B cell (primary cell): ENCODE measurements around the gene SLC16A12. TPM values are rescaled to one million over a fixed set of nuclear protein-coding genes. Genes with fewer than 3 reads are reported as not detected.

Experiments
- ATAC-seq: fragments of 200-7000 bp; cut with Tn5 transposase; one replicate; pipeline ENCODE4 v1.10.0; 2021; ENCODE audit warnings: low read depth, mild to moderate bottlenecking, moderate number of reproducible peaks, moderate library complexity
- CTCF ChIA-PET: fragments of 350-600 bp; sonication (Branson Sonifier 250); formaldehyde crosslinking; loops from one replicate; lab custom pipeline; 2021; ENCODE audit warnings: antibody characterized with exemption, inconsistent platforms; lab: Charles Lee
- POLR2A ChIA-PET: fragments of 350-600 bp; sonication (Branson Sonifier 250); formaldehyde crosslinking; loops from one replicate; lab custom pipeline; 2021; ENCODE audit warnings: antibody characterized with exemption; lab: Charles Lee
- DNase-seq: peaks from one replicate; pipeline ENCODE4 v3.0.0; 2013
- H2AFZ ChIP-seq: 2 replicates; pipeline ENCODE4 v1.6.1; 2012; ENCODE audit warnings: mild to moderate bottlenecking, low read depth, low read length; ENCODE audit not compliant: insufficient read depth, poor library complexity, severe bottlenecking
- H3K27ac ChIP-seq, 2 donors: 1 replicate in 1 of 2; 2 replicates in 1 of 2; pipeline ENCODE4 v1.5.1; 2012 to 2013; ENCODE audit warnings: low read length in 2 of 2, mild to moderate bottlenecking in 2 of 2, moderate library complexity in 1 of 2
- H3K27me3 ChIP-seq, 4 experiments: fragments of 200-600 bp in 1 of 4; sonication (generic) in 1 of 4; replicated peaks in 1 of 4; 1 replicate in 2 of 4; 2 replicates in 2 of 4; pipeline versions ENCODE4 v1.6.1 to v1.7.0; 2013 to 2016; ENCODE audit warnings: low read length in 3 of 4, mild to moderate bottlenecking in 2 of 4, mixed read lengths in 1 of 4, moderate library complexity in 1 of 4; ENCODE audit not compliant: insufficient read depth in 4 of 4, control insufficient read depth in 3 of 4; ENCODE audit errors: control extremely low read depth in 1 of 4
- H3K36me3 ChIP-seq, 2 experiments: replicated peaks in 1 of 2; 1 replicate in 1 of 2; 2 replicates in 1 of 2; pipeline versions ENCODE4 v1.6.1 to v1.7.1; 2013; ENCODE audit warnings: low read length in 1 of 2; ENCODE audit not compliant: insufficient read depth in 2 of 2, control insufficient read depth in 1 of 2; ENCODE audit errors: control extremely low read depth in 1 of 2, extremely low read depth in 1 of 2
- H3K4me1 ChIP-seq, 2 donors: fragments of 200-600 bp in 1 of 2; sonication (generic) in 1 of 2; 1 replicate in 1 of 2; 2 replicates in 1 of 2; pipeline versions ENCODE4 v1.5.1 to v1.6.1; 2013 to 2017; ENCODE audit warnings: low read length in 2 of 2; ENCODE audit not compliant: control insufficient read depth in 2 of 2, insufficient read depth in 2 of 2
- H3K4me2 ChIP-seq: replicated peaks from 2 replicates; pipeline ENCODE3; 2012; ENCODE audit warnings: mild to moderate bottlenecking, low read depth, low read length; ENCODE audit not compliant: poor library complexity, severe bottlenecking
- H3K4me3 ChIP-seq, 5 experiments: fragments of 200-600 bp in 1 of 5; sonication (generic) in 1 of 5; 1 replicate in 3 of 5; 2 replicates in 2 of 5; pipeline versions ENCODE4 v1.5.1 to v1.7.0; 2011 to 2016; ENCODE audit warnings: low read length in 4 of 5, mild to moderate bottlenecking in 4 of 5, low read depth in 2 of 5, control low read depth in 1 of 5, moderate library complexity in 1 of 5; ENCODE audit not compliant: insufficient read depth in 1 of 5; ENCODE audit errors: control extremely low read depth in 1 of 5, extremely low read depth in 1 of 5
- H3K79me2 ChIP-seq: fragments of 200-600 bp; sonication (generic); one replicate; pipeline ENCODE4 v1.6.0; 2016; ENCODE audit warnings: low read length; ENCODE audit not compliant: control insufficient read depth, insufficient read depth
- H3K9ac ChIP-seq: fragments of 200-600 bp; sonication (generic); 2 replicates; pipeline ENCODE4 v1.6.1; 2017; ENCODE audit warnings: mild to moderate bottlenecking, low read length, moderate library complexity
- H3K9me3 ChIP-seq, 3 donors: one replicate each; pipeline versions ENCODE4 v1.6.1 to v1.7.1; 2013; ENCODE audit warnings: low read length in 2 of 3; ENCODE audit not compliant: control insufficient read depth in 2 of 3, insufficient read depth in 1 of 3; ENCODE audit errors: control extremely low read depth in 1 of 3
- H4K20me1 ChIP-seq: 2 replicates; pipeline ENCODE4 v1.6.0; 2012; ENCODE audit warnings: mild to moderate bottlenecking, low read length; ENCODE audit not compliant: insufficient read depth, control insufficient read depth, poor library complexity, severe bottlenecking
- H3K27ac Mint-ChIP-seq: one replicate; pipeline ENCODE4 v1.8.0; 2021; ENCODE audit warnings: mixed read lengths
- H3K27me3 Mint-ChIP-seq: one replicate; pipeline ENCODE4 v1.8.0; 2021; ENCODE audit warnings: mixed read lengths
- H3K4me1 Mint-ChIP-seq: one replicate; pipeline ENCODE4 v1.8.0; 2021; ENCODE audit warnings: mixed read lengths
- H3K4me3 Mint-ChIP-seq: one replicate; pipeline ENCODE4 v1.8.0; 2021; ENCODE audit warnings: mixed read lengths
- H3K9me3 Mint-ChIP-seq: one replicate; pipeline ENCODE4 v1.8.0; 2022; ENCODE audit warnings: mixed read lengths; ENCODE audit not compliant: insufficient read depth
- CTCF ChIP-seq: fragments of 200-600 bp; IDR thresholded peaks from one replicate; pipeline ENCODE4 v1.8.0; 2022; ENCODE audit warnings: antibody characterized with exemption, mild to moderate bottlenecking
- EZH2 ChIP-seq: IDR thresholded peaks from 2 replicates; pipeline ENCODE4 v1.6.1; 2012; ENCODE audit warnings: borderline replicate concordance, low read depth, mild to moderate bottlenecking, moderate library complexity, low read length; ENCODE audit not compliant: insufficient read depth, poor library complexity, severe bottlenecking
- WGBS: methylation state at CpG from one replicate; pipeline ENCODE4 v1.1.5; 2013; ENCODE audit warnings: missing lambda C conversion rate; ENCODE audit not compliant: insufficient coverage; 5-methylcytosine and 5-hydroxymethylcytosine counted together
- intact Hi-C: fragments of 100-400 bp; cut with micrococcal nuclease; formaldehyde crosslinking; loops from one replicate; pipeline ENCODE4 v1.10.0; 2022
- polyA plus RNA-seq: library from polyadenylated mRNA; depleted of rRNA; stranded (reverse); fragments of >200 nt; gene quantifications from 2 replicates; pipeline ENCODE4 v1.2.3, GENCODE V29; 2012
- total RNA-seq, 2 donors: library from RNA; stranded (reverse); fragments of 120-200 nt in 1 of 2; gene quantifications; 1 replicate in 1 of 2; 2 replicates in 1 of 2; pipeline versions ENCODE4 v1.2.3 to v1.2.4, GENCODE V29; 2013 to 2022

Gene SLC16A12
- total and polyA plus RNA-seq, 2 donors (not counting 1 experiment from before 2014, with no cell fraction given), result not detected

GRCh38 chr10:89395141-89395540 lies 140.3 kb downstream of the SLC16A12 start:
- Mint-ChIP-seq H3K27me3 (no peaks in the 10 kb centered on the region), H3K4me3 (no peak overlapping the region), H3K9me3 (no peaks in the 10 kb centered on the region), H3K27ac (no peak overlapping the region), H3K4me1 (peaks cover 28% of the 10 kb centered on the region)
- ATAC-seq, result no peak
- Histone ChIP-seq H2AFZ (no peak overlapping the region), H3K9ac (no peak overlapping the region), H3K79me2 (peaks cover 29% of the 10 kb centered on the region), H4K20me1 (no peaks in the 10 kb centered on the region), H3K4me3 (no peak overlapping the region), H3K27me3 (no peaks in the 10 kb centered on the region), H3K27ac (no peak overlapping the region), H3K4me1 (peaks cover 19 to 20% of the 10 kb centered on the region in 2 donors), H3K4me2 (no peak overlapping the region), H3K36me3 (no peaks in the 10 kb centered on the region), H3K9me3 (no peaks in the 10 kb centered on the region)
- TF ChIP-seq CTCF (no peak), EZH2 (no peak)
- CTCF ChIA-PET, result no interaction called here
- 100% methylated on average over 2 of the region's 2 CpGs for whole genome bisulfite sequencing
- intact Hi-C loops, result no loop called here
- DNase-seq, result no peak
- POLR2A ChIA-PET, result no interaction called here

- Histone ChIP-seq H3K36me3 (no peaks in the 10 kb centered on the region), H3K9ac (no peak overlapping the region), H3K4me3 (no peak overlapping the region), H2AFZ (no peak overlapping the region), H3K9me3 (no peaks in the 10 kb centered on the region), H4K20me1 (no peaks in the 10 kb centered on the region), H3K4me2 (no peak overlapping the region), H3K27me3 (no peaks in the 10 kb centered on the region), H3K4me1 (peaks cover 19 to 20% of the 10 kb centered on the region in 2 donors), H3K27ac (no peak overlapping the region), H3K79me2 (peaks cover 29% of the 10 kb centered on the region)
- TF ChIP-seq CTCF (no peak), EZH2 (no peak)
- no peaks in the 10 kb centered on the region for H3K27me3 Mint-ChIP-seq
- no CpG with 5 or more reads among the region's 3 CpGs for whole genome bisulfite sequencing
- ChIA-PET CTCF (interaction anchor here (1.4 to 1.9 kb wide), 4 partner anchors 9 to 176 kb away, joined by 3 to 6 read pairs (median 4); no protein-coding TSS in a partner anchor), POLR2A (no interaction called here)
- H3K4me3 Mint-ChIP-seq, result peak overlapping the region; percentile 93
- DNase-seq, result no peak
- no peak for ATAC-seq
- no peak overlapping the region for H3K27ac Mint-ChIP-seq
- peaks cover 28% of the 10 kb centered on the region for H3K4me1 Mint-ChIP-seq
- intact Hi-C loops, result loop anchor here (2.0 kb wide), 1 partner anchor 91 kb away; the partner anchor contains the start of gene IFIT2
- no peaks in the 10 kb centered on the region for H3K9me3 Mint-ChIP-seq
These were observed 141.5 kb downstream of the SLC16A12 start for GRCh38 chr10:89393898-89394297.
